ENCODE data around the gene GLP2R. TPM values are rescaled to one million over a fixed set of nuclear protein-coding genes. Genes with fewer than 3 reads are reported as not detected.
A peak's percentile ranks its signal among the peaks of the same experiment; 100 is the strongest.

The GLP2R gene
- total RNA-seq, 4 donors from 2014 or later, result 0.21 to 0.87 (median 0.59) TPM; not detected in 1

GRCh38 chr17:9837551-9838471, 12.1 kb downstream of the GLP2R start:
- WGBS, 2 donors, result 55 to 56% methylated on average over 11 of the region's 11 CpGs
- H3K36me3 ChIP-seq, result no peaks in the 10 kb centered on the region
- TF ChIP-seq EP300 (IDR thresholded peaks at IDR 0.05) (peak in 1 of 2 donors; percentile 68), POLR2A (IDR thresholded peaks at IDR 0.05) (no peak)
- peaks cover 0 to 24% (median 4%) of the 10 kb centered on the region in 4 donors for H3K4me1 ChIP-seq
- no peaks in the 10 kb centered on the region for H3K9me3 ChIP-seq
- no peaks in the 10 kb centered on the region for H3K27me3 ChIP-seq
- H3K4me3 ChIP-seq, result no peak overlapping the region
- peak overlapping the region in 3 of 4 donors; percentile 25 to 73 (median 50) for H3K27ac ChIP-seq
- peak in 1 of 2 donors; percentile 51 for DNase-seq (ENCODE audit: low spot score in 2 of 2)

GRCh38 chr17:9839433-9839832, 13.7 kb downstream of the GLP2R start:
- no peak for DNase-seq (ENCODE audit: low spot score in 2 of 2)
- no peak for TF ChIP-seq EP300 (IDR thresholded peaks at IDR 0.05)
- TF ChIP-seq CTCF (IDR thresholded peaks at IDR 0.05), result no peak
- no peak for TF ChIP-seq POLR2A (IDR thresholded peaks at IDR 0.05)
- 49 to 55% methylated on average over 4 of the region's 4 CpGs for WGBS, 2 donors

GRCh38 chr17:9842057-9842758, 16.5 kb downstream of the GLP2R start:
- DNase-seq (ENCODE audit: low spot score in 2 of 2), result peak; percentile 25 to 43
- Histone ChIP-seq H3K36me3 (no peaks in the 10 kb centered on the region), H3K27me3 (no peaks in the 10 kb centered on the region), H3K4me1 (peaks cover 0 to 30% (median 7%) of the 10 kb centered on the region in 4 donors), H3K27ac (peak overlapping the region in 3 of 4 donors; percentile 66 to 72 (median 70)), H3K9me3 (no peaks in the 10 kb centered on the region), H3K4me3 (no peak overlapping the region)
- WGBS, 2 donors, result 46 to 54% methylated on average over 13 to 14 of the region's 14 CpGs
- TF ChIP-seq EP300 (IDR thresholded peaks at IDR 0.05), result peak in 1 of 2 donors; percentile 63
- no peak for TF ChIP-seq CTCF (IDR thresholded peaks at IDR 0.05)
- TF ChIP-seq POLR2A (IDR thresholded peaks at IDR 0.05), result no peak

More at GRCh38 chr17:9839433-9839832, 13.7 kb downstream of the GLP2R start:
- H3K9me3 ChIP-seq, result no peaks in the 10 kb centered on the region
- H3K27me3 ChIP-seq, result no peaks in the 10 kb centered on the region
- H3K4me1 ChIP-seq, result peaks cover 0 to 30% (median 7%) of the 10 kb centered on the region in 4 donors
- H3K27ac ChIP-seq, result no peak overlapping the region
- no peaks in the 10 kb centered on the region for H3K36me3 ChIP-seq
- no peak overlapping the region for H3K4me3 ChIP-seq

GRCh38 chr17:9843152-9844010, 17.7 kb downstream of the GLP2R start:
- H3K36me3 ChIP-seq, result no peaks in the 10 kb centered on the region
- no peak for TF ChIP-seq EP300 (IDR thresholded peaks at IDR 0.05)
- no peak for TF ChIP-seq POLR2A (IDR thresholded peaks at IDR 0.05)
- no peak for TF ChIP-seq CTCF (IDR thresholded peaks at IDR 0.05)
- no peak overlapping the region for H3K4me3 ChIP-seq
- no peak for DNase-seq (ENCODE audit: low spot score in 2 of 2)
- 63 to 69% methylated on average over 14 of the region's 14 CpGs for WGBS, 2 donors
- H3K27me3 ChIP-seq, result no peaks in the 10 kb centered on the region
- peaks cover 0 to 26% (median 7%) of the 10 kb centered on the region in 4 donors for H3K4me1 ChIP-seq
- peak overlapping the region in 2 of 4 donors; percentile 66 to 72 for H3K27ac ChIP-seq
- no peaks in the 10 kb centered on the region for H3K9me3 ChIP-seq

GRCh38 chr17:9844153-9844552, 18.4 kb downstream of the GLP2R start:
- Histone ChIP-seq H3K4me3 (no peak overlapping the region), H3K9me3 (no peaks in the 10 kb centered on the region), H3K4me1 (peaks cover 0 to 18% (median 7%) of the 10 kb centered on the region in 4 donors), H3K36me3 (no peaks in the 10 kb centered on the region), H3K27ac (no peak overlapping the region), H3K27me3 (no peaks in the 10 kb centered on the region)
- TF ChIP-seq POLR2A (IDR thresholded peaks at IDR 0.05), result no peak
- TF ChIP-seq EP300 (IDR thresholded peaks at IDR 0.05), result no peak
- no peak for TF ChIP-seq CTCF (IDR thresholded peaks at IDR 0.05)
- 72 to 83% methylated on average over 8 of the region's 8 CpGs for WGBS, 2 donors
- DNase-seq (ENCODE audit: low spot score in 2 of 2), result no peak
